ENCODE data around the gene APC. TPM values are rescaled to one million over a fixed set of nuclear protein-coding genes. Genes with fewer than 3 reads are reported as not detected.
A peak's percentile ranks its signal among the peaks of the same experiment; 100 is the strongest.

APC gene
- total RNA-seq, 1 experiment from 2014 or later = 33.7 TPM

GRCh38 chr5:112735702-112736101 lies 2.0 kb upstream of the APC start:
- no TSS peak for BruUV-seq (replicated peaks)

DNA sequence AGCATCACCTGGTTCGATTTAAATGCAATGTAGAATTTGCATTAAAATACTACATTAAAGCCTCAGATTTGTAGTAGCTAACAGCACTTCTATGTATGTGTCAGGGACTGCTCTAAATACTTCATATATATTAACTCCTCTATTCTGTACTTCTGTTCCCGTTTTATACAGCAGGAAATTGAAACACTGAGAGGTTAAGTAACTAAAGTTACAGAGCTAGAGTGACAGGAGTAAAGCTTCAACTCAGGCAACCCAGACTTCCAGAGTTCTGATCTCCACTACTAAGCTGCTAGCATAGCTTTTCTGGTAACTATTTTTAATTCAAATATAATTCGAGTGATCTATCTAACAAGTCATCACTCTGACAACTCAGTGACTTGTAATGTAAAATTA lies 619 bp upstream of the APC start:
- Histone ChIP-seq H3K4me3 (ENCODE audit: low read depth in 2 of 2, low read length in 2 of 2) (peak overlapping the region in 1 of 2 experiments; percentile 34; a peak in 1 of 4 replicates), H3K27ac (ENCODE audit: low read length) (no peak overlapping the region), H3K4me1 (ENCODE audit: control insufficient read depth, insufficient read depth, low read length) (no peaks in the 10 kb centered on the region; the same call in 1 of the 2 replicates), H3K36me3 (ENCODE audit: control insufficient read depth, insufficient read depth, low read length) (no peaks in the 10 kb centered on the region), H3K9me3 (ENCODE audit: control insufficient read depth, insufficient read depth, low read depth, low read length) (no peaks in the 10 kb centered on the region), H3K27me3 (ENCODE audit: control insufficient read depth, insufficient read depth, low read length) (no peaks in the 10 kb centered on the region)
- in situ Hi-C loops (cut with HindIII; ENCODE audit: low pct_unique_long_range_greater_than_20kb, low sequenced_read_pairs) = no loop called here
- BruUV-seq (replicated peaks) = no TSS peak
- DNase-seq (ENCODE audit: low read depth, low spot score) (no peak), ATAC-seq (no peak)
- TF ChIP-seq REST (IDR thresholded peaks at IDR 0.05; ENCODE audit: insufficient read depth in 1 of 2, low read depth in 2 of 2, low read length in 1 of 2) (no peak), POLR2AphosphoS5 (IDR thresholded peaks at IDR 0.05; ENCODE audit: low read depth, low read length) (no peak), SIN3A (IDR thresholded peaks at IDR 0.05; ENCODE audit: borderline replicate concordance, insufficient read depth, low read depth, low read length) (no peak), TCF7L2 (IDR thresholded peaks at IDR 0.05; ENCODE audit: low read depth, low read length) (no peak)
- TF ChIP-seq, protein P1, sequence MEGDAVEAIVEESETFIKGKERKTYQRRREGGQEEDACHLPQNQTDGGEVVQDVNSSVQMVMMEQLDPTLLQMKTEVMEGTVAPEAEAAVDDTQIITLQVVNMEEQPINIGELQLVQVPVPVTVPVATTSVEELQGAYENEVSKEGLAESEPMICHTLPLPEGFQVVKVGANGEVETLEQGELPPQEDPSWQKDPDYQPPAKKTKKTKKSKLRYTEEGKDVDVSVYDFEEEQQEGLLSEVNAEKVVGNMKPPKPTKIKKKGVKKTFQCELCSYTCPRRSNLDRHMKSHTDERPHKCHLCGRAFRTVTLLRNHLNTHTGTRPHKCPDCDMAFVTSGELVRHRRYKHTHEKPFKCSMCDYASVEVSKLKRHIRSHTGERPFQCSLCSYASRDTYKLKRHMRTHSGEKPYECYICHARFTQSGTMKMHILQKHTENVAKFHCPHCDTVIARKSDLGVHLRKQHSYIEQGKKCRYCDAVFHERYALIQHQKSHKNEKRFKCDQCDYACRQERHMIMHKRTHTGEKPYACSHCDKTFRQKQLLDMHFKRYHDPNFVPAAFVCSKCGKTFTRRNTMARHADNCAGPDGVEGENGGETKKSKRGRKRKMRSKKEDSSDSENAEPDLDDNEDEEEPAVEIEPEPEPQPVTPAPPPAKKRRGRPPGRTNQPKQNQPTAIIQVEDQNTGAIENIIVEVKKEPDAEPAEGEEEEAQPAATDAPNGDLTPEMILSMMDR (IDR thresholded peaks at IDR 0.05) = no peak
- CTCF ChIA-PET = no interaction called here
- POLR2A ChIA-PET = no interaction called here
- intact Hi-C loops (cut with micrococcal nuclease; ENCODE audit: unreplicated experiment) = no loop called here

More at GRCh38 chr5:112735702-112736101, 2.0 kb upstream of the APC start:
- H3K27ac ChIP-seq (ENCODE audit: low read length) = no peak overlapping the region
- no peaks in the 10 kb centered on the region for H3K9me3 ChIP-seq (ENCODE audit: control insufficient read depth, insufficient read depth, low read depth, low read length)
- POLR2A ChIA-PET = interaction anchor here (0.6 kb wide), 1 partner anchor 36 kb away, joined by 10 read pairs; no protein-coding TSS in a partner anchor
- no peaks in the 10 kb centered on the region; the same call in 1 of the 2 replicates for H3K4me1 ChIP-seq (ENCODE audit: control insufficient read depth, insufficient read depth, low read length)
- H3K27me3 ChIP-seq (ENCODE audit: control insufficient read depth, insufficient read depth, low read length) = no peaks in the 10 kb centered on the region
- intact Hi-C loops (cut with micrococcal nuclease; ENCODE audit: unreplicated experiment) (no loop called here), in situ Hi-C loops (cut with HindIII; ENCODE audit: low pct_unique_long_range_greater_than_20kb, low sequenced_read_pairs) (no loop called here)
- H3K4me3 ChIP-seq (ENCODE audit: low read depth in 2 of 2, low read length in 2 of 2) = no peak overlapping the region
- CTCF ChIA-PET = no interaction called here
- ATAC-seq (peak; percentile 49), DNase-seq (ENCODE audit: low read depth, low spot score) (peak; percentile 43)
- TF ChIP-seq REST (IDR thresholded peaks at IDR 0.05; ENCODE audit: insufficient read depth in 1 of 2, low read depth in 2 of 2, low read length in 1 of 2) (no peak), TCF7L2 (IDR thresholded peaks at IDR 0.05; ENCODE audit: low read depth, low read length) (no peak), POLR2AphosphoS5 (IDR thresholded peaks at IDR 0.05; ENCODE audit: low read depth, low read length) (no peak), SIN3A (IDR thresholded peaks at IDR 0.05; ENCODE audit: borderline replicate concordance, insufficient read depth, low read depth, low read length) (no peak)
- TF ChIP-seq, protein P1 (IDR thresholded peaks at IDR 0.05) = no peak
- no peaks in the 10 kb centered on the region for H3K36me3 ChIP-seq (ENCODE audit: control insufficient read depth, insufficient read depth, low read length)
